TTC549 (cell line): ENCODE results near the gene TAF1L.
"Not testable (repeated sequence)": the region's sequence is repeated elsewhere in the genome, so short reads cannot be mapped to it uniquely, and the experiment has no call there.

Experiments used
- FAIRE-seq: peaks from 2 replicates; lab custom pipeline; 2012; peaks lifted over from hg19 to GRCh38; lab: Jason Lieb, UNC

TAF1L gene, protein sequence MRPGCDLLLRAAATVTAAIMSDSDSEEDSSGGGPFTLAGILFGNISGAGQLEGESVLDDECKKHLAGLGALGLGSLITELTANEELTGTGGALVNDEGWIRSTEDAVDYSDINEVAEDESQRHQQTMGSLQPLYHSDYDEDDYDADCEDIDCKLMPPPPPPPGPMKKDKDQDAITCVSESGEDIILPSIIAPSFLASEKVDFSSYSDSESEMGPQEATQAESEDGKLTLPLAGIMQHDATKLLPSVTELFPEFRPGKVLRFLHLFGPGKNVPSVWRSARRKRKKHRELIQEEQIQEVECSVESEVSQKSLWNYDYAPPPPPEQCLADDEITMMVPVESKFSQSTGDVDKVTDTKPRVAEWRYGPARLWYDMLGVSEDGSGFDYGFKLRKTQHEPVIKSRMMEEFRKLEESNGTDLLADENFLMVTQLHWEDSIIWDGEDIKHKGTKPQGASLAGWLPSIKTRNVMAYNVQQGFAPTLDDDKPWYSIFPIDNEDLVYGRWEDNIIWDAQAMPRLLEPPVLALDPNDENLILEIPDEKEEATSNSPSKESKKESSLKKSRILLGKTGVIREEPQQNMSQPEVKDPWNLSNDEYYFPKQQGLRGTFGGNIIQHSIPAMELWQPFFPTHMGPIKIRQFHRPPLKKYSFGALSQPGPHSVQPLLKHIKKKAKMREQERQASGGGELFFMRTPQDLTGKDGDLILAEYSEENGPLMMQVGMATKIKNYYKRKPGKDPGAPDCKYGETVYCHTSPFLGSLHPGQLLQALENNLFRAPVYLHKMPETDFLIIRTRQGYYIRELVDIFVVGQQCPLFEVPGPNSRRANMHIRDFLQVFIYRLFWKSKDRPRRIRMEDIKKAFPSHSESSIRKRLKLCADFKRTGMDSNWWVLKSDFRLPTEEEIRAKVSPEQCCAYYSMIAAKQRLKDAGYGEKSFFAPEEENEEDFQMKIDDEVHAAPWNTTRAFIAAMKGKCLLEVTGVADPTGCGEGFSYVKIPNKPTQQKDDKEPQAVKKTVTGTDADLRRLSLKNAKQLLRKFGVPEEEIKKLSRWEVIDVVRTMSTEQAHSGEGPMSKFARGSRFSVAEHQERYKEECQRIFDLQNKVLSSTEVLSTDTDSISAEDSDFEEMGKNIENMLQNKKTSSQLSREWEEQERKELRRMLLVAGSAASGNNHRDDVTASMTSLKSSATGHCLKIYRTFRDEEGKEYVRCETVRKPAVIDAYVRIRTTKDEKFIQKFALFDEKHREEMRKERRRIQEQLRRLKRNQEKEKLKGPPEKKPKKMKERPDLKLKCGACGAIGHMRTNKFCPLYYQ (N-terminal part only)

DNA sequence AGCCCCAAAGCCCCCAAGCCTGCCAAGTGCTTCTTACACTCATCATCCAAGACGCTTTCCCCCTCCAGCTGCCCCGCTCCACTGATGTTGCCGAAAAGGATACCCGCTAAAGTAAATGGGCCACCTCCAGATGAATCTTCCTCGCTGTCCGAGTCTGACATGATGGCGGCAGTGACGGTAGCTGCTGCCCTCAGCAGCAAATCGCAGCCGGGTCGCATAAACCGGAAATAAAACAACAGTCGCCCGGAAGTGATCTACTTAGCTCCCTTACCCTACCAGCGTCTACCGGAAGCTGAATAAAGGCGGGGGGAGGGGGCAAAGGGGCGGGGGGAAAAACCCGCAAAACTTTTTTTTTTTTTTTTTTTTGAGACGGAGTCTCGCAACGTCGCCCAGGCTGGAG, at the start of gene TAF1L:
Gene TAF1L, minus strand, starts transcription at position 308 of the 400 bp plus-strand sequence. Its CDS starts 90 bp downstream, at position 218.
- FAIRE-seq: no peak

DNA sequence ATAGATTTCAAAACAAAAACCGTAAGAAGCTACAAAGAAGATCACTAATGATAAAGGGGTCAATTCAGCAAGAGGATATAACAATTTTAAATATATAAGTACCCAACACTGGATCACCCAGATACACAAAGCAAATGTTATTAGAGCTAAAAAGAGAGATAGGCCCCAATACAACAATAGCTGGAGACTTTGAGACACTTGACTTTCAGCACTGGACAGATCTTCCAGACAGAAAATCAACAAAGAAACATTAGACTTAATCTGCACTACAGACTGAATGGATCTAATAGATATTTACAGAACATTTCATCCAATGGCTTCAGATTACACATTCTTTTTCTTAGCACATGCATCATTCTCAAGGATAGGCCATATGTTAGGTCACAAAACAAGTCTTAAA, 46.3 kb upstream of the TAF1L start:
- FAIRE-seq: no peak

DNA sequence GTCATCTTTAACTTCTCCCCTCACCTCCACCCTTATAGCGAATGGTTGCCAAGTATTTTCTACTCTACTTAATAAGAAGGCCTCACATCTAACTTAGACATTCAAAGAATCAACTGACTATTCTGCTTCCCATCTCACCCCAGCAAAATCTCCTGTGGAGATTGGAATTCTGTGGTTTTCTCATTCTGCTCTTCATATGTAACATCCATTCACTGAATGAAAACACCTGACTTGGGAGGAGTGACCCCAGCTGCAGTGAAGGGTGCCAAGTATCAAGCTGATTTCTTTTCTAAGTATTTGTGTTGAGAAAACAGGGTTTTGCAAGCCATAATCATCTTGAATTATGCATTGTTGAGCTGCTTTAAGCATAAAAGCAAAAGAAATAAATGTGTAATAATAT, 42.5 kb upstream of the TAF1L start:
- no peak for FAIRE-seq

DNA sequence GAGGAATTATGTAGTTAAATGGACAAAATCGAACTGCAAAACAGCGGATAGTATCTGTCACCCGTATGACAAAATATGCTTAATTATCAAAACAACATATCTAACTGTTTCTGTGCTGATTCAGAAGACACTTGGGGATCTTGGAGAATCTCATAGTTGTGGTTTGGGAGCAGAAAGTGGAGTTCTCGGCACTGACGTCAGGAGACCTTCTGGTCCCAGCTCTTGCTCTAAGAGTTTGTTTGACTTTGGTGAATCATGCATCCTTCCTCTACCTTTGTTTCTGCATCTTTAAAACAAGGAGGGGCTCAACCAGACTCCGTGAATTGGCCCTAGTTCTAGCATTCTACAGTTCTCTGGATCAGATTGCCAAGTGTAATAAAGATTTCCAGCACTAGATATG, 37.0 kb upstream of the TAF1L start:
- no peak for FAIRE-seq

DNA sequence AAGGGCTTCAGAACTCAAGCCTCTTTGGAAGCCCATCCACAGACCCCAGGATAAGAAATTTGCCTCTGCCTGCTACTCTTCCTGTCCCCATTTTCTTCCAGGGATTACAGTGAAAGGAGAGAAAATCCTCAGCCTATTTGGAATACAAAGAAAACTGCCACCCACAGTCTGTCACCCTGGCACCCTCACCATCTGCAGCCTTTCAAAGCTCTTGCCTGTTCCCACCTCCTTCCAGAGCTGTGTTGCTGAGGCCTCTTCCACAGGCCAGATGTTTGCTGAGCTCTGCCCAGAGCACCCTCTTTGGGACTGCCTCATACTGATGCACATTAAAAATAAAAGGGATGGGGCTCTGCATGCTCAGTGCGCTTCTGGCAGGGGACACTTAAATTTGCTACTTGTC, 35.9 kb upstream of the TAF1L start:
- no peak for FAIRE-seq

DNA sequence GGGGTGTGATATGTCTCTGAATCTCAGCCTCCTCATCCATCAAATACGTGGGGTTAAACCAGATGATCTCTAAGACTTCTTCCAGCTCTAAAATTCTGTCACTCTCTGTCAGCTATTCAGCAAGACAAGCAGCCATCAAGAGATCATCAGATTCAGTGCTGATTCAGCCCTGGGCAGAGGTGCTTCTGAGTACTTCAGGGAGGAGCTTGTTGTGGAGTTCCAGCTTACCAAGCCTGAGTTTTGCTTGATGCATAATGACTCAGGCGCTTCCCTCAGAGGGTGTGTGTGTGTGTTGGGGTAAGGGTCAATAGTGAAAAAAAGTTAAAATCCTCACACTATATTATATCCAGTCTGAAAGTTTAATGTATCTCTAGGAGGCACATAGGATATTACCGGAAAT, 29.6 kb upstream of the TAF1L start:
- no peak for FAIRE-seq

DNA sequence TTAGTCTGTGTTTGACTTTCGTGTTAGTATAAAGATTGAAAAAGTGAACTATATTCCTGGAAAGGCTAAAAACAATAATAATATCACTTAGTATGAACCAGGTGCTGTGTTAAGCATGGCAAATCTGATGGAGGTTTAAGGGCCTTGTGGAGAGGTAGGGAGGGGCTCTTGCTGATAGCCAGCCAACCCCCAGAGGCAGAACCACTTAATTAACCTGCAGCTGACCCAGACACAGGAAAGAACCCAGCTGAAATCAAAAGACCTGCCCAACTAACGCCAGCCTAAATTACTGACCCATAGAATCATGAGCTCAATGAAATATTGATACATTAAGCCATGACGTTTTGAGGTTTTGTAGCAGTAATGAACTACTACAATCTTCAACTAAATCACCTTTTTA, 28.3 kb upstream of the TAF1L start:
- no peak for FAIRE-seq

DNA sequence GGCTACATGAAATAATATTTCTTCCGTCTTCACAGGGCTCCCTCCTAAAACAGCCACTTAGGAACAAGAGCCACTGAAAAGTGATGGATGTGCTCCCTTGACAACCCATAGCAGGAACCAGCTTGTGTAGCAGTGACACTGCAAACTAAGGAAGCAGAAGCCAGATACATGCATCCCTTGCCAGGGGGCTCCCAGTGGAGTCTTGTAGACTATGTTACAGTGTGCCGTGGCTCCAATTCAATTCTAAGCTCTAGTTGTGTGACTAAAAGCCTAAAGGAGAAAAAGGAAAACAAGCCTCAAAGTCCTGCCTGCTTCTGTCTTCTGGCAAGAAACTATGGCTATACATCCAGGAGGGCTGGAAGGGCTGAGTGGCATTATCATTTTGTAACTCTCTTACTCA, 12.2 kb upstream of the TAF1L start:
- no peak for FAIRE-seq

DNA sequence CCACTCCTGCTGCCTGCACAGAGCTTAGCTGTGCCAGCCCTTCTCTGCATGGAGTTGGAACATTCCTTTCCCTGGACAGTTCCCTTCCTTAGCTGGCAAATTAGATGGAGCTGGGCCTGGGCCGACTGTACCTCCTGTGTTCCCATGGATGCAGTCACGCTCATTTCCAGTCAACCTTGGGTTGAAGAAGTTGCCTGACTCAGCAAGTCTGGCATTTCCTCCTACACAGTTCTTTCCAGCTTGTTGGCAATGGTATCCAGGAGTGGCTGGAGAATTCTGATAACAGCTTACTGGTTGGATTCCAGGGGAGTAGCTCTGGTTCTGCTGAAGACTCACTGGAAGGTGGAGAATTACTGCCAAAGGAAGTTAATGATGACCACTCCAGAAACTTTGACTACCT, 9.2 kb upstream of the TAF1L start:
- FAIRE-seq: no peak

DNA sequence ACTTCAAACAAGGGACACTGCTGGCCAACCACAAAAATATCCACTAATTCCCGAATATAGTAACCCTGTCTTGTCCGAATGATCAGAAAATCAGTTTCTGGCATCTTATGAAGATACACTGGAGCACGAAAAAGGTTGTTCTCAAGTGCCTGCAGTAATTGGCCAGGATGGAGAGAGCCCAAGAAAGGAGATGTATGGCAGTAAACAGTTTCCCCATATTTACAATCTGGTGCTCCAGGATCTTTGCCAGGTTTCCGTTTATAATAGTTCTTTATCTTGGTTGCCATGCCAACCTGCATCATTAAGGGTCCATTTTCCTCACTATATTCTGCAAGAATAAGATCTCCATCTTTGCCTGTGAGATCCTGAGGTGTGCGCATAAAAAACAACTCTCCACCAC, 2.3 kb downstream of the TAF1L start:
- FAIRE-seq: not testable (repeated sequence)

DNA sequence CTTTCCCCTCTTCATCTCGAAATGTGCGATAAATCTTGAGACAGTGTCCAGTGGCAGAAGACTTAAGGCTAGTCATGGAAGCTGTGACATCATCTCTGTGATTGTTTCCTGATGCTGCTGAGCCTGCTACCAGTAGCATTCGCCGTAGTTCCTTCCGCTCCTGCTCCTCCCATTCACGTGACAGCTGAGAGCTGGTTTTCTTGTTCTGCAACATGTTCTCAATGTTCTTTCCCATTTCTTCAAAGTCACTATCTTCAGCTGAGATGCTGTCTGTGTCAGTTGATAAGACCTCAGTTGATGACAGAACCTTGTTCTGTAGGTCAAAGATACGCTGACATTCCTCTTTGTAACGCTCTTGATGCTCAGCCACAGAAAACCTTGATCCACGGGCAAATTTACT, 3.5 kb downstream of the TAF1L start:
- FAIRE-seq: no peak

DNA sequence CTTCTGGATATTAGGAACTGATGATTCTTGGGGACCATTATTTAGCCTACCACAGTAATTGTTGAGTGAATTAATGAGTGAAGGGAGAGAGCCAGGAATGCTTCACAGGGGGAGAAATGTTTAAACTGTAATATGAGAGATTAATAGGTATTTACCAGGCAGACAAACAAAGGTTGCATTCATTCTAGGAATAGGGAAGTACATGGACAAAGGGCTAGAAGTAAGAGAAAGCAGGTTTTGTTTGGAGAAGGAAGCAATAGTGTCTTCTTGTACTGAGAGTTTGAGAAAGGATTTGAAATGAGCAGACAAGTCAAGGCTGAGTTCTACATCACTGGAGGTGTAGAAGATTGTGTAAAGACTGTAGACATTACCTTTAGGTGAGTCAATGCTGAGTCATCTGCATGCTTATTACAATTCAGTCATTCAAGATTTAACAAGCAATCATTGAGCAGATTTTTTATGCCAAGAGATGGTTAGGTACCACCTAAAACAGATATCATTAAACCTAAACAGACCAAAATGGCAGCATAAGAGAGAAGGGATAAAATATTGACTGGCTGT, 8.0 kb downstream of the TAF1L start:
- FAIRE-seq: no peak

DNA sequence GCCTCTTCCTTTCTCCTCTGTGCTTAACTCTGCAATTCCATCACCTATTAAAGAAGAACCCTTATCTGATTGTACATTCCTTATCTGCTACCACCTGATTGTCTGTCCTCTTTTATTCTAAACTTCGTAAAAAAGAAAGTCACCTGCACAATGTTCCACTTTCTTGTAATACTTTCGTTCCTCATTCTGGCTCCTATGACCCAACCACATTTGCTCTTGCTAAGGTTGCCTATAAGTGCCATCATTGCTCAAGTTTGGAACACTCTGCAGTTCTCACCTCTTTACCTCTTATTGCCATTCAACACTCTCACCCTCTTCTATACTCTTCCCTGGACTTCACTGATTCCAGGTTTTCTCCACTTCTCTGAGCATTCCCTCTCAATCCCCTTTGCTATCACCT, 10.1 kb downstream of the TAF1L start:
- no peak for FAIRE-seq

DNA sequence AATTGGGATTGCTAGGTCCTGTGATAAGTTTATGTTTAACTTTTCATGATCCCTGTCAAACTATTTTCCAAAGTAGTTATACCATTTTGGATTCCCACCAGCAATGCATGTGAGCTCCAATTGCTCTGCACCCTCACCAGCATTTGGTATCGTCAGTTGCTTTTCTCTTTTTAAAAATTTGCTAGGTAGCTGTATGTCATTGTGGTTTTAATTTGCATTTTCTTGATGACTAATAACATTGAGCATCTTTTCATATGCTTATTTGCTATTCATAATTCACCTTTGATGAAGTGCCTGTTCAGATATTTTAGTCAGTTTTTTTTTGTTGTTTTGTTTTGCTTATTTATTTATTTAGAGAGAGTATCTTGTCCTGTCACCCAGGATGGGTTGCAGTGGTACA, 12.5 kb downstream of the TAF1L start:
- no peak for FAIRE-seq

DNA sequence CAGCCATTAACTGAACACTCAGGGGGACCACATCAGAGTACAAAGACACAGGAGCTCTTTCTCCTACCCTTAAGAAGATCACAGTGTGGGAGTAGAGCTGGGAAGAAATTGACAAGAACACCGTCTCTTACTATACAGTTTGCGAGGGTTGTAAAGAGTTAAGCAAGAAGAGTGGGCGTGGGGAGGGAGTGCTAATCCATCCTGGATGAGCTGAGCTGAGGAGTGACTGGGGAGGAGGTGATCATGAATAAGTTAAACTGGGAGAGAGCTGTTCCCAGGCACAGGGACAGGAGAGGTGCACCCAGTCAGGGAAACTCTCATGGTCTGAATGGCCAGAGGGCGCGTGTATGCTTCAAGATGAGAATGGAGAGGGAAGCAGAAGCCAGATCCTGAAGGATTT, 17.2 kb downstream of the TAF1L start:
- no peak for FAIRE-seq

DNA sequence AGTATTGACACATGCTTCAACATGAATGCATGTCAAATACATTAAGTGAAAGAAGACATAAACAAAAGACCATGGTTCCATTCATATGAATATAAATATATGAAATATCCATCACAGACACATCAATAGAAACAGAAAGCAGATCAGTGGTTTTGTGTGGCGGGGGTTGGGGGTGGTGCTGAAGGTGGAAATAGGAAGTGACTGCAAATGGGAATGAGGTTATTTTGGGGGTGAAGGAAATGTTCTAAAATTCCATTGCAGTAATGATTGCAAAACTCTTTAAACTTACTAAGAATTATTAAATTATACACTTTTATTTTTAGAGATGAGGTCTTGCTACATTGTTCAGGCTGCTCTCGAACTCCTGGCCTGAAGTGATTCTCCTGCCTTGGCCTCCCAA, 28.7 kb downstream of the TAF1L start:
- FAIRE-seq: no peak

DNA sequence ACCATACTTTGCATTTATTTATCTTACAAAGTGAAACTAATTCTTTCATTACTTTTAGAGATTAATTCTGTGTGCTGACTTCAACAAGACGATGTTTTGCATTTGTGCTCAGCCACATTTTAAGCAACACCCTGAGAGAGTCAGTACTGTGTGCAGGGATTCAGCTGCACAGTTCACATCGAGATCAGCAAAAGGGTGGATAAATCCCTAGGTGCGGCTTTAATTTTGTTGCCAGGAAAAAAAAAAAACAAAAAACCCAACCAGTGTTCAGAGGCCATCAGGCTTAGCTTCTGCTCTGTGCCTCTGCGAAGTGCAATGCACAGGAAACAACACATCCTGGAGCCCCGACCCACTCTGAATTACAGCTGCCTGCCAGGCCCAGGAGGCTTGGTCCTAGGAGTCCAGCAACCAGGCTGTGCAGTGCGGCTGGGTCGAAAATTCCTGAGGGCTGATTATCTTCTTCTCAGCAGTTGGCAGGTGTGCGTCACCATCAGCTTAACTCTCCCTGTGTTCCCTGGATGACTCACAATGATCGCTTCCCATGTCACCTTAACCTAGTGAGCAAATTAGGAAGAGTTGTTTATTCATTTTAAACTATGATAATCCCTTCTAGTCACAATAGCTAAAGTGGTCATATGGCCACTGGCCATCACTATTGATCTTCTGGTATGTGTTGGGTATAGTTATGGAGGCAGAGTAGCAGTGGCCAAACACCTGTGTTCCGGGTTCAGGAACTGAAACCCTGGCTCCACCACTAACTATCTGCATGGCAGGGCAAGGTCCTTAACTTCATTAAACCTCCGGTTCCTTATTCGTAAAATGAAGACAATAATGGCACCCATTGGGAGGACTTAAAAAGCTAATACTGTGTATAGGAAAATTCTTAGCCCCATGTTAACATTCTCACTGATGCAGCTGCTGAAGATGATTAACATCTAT, 31.3 kb downstream of the TAF1L start:
- FAIRE-seq: no peak

DNA sequence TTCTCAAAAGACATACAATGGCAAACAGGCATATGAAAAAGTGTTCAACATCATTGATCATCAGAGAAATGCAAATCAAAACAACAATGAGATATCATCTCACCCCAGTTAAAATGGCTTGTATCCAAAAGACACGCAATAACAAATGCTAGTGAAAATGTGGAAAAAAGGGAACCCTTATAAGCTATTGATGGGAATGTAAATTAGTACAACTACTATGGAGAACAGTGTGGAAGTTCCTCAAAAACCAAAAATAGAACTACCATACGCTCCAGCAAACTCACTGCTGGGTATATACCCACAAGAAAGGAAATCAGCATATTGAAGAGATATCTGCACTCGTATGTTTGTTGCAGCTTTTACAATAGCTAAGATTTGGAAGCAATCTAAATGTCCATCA, 36.4 kb downstream of the TAF1L start:
- FAIRE-seq: not testable (repeated sequence)

DNA sequence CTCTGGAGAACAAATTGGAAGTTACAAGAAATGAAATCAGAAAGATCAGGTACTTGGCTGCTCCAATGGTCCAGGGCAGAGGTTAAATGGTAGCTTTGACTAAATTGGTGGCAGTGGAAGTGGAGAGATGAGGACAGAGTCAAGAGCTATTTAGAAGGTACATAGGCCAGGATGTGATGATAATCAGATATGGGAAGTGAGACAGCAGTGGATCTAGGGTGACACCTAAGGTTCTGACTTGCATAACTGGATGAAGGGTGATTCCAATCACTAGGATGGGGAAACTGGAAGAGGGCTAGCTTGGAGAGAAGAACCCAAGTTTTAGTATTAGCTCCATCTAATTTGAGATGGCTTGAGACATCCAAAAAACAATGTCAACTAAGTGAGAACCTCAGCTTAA, 38.5 kb downstream of the TAF1L start:
- FAIRE-seq: no peak

DNA sequence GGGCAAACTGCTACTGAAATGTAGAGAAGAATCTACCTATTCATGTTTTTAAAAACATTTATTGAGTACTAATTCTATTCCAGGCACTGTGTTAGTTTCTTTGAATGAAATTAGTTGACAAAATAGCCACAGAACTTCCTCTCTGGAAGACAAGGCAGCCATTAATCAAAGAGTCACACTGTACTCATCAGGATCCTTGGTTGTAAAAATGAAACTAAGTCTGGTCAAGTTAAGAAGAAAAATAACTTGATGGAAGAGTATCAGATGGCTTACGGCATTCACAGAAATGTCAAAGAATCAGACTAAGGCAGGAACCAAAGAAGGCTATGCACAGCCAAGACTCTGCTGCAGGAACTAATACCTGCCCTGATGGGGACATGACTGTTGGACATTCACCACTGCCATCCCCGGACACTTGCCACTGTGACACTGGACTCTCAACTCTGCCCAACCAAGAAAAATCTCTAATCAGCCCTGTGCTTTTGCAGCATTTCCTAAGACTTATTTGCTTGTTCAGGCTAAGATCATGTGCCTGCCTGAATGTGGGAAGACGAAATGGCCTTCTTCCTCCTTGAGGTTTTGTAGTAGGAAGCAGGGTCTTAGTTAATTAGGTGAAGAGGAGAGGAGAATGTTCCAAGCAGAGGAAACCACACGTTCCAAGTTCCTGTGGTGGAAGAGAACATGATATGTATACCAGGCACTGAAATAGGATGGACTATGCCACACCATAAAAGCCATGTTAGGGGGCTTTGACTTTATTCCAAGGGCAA, 39.2 kb downstream of the TAF1L start:
- FAIRE-seq: no peak
